HepG2 (cell line): ENCODE measurements around the gene RABEP2. TPM values are rescaled to one million over a fixed set of nuclear protein-coding genes. Genes with fewer than 3 reads are reported as not detected.

Experiments used
- KLF16 ChIP-seq, 2 experiments: sonication (generic) in 1 of 2; formaldehyde crosslinking in 1 of 2; IDR thresholded peaks; 2 replicates each; pipeline versions ENCODE4 v1.6.1 to v1.8.0; 2016 to 2023; ENCODE audit warnings: missing genetic modification reagents in 2 of 2, missing compliant biosample characterization in 1 of 2
- MIER3 ChIP-seq: IDR thresholded peaks from 2 replicates; pipeline ENCODE4 v1.6.1; 2016; ENCODE audit warnings: missing compliant biosample characterization, borderline replicate concordance
- NCOA2 ChIP-seq: sonication (generic); formaldehyde crosslinking; IDR thresholded peaks from 2 replicates; pipeline ENCODE4 v1.8.0; 2022; ENCODE audit warnings: inconsistent platforms
- NFYB ChIP-seq: sonication (generic); formaldehyde crosslinking; IDR thresholded peaks from 2 replicates; pipeline ENCODE4 v1.4.0; 2020; ENCODE audit warnings: missing genetic modification reagents
- NR3C1 ChIP-seq: sonication (generic); formaldehyde crosslinking; IDR thresholded peaks from 2 replicates; pipeline ENCODE4 v1.4.0; 2020; ENCODE audit warnings: missing genetic modification reagents
- PAX8 ChIP-seq: sonication (generic); formaldehyde crosslinking; IDR thresholded peaks from 2 replicates; pipeline ENCODE4 v1.8.0; 2022; ENCODE audit warnings: mild to moderate bottlenecking, missing genetic modification reagents, borderline replicate concordance
- RARA ChIP-seq: IDR thresholded peaks from 2 replicates; pipeline ENCODE4 v1.6.1; 2016; ENCODE audit warnings: missing genetic modification reagents, missing compliant biosample characterization
- ZHX1 ChIP-seq: sonication (generic); formaldehyde crosslinking; IDR thresholded peaks from 2 replicates; pipeline ENCODE4 v1.8.1; 2022; ENCODE audit warnings: low read depth, mild to moderate bottlenecking, missing genetic modification reagents
- ZNF17 ChIP-seq: sonication (generic); formaldehyde crosslinking; IDR thresholded peaks from 2 replicates; pipeline ENCODE4 v1.5.0; 2020; ENCODE audit warnings: mild to moderate bottlenecking, missing genetic modification reagents
- ZNF281 ChIP-seq: sonication (generic); formaldehyde crosslinking; IDR thresholded peaks from 2 replicates; pipeline ENCODE4 v1.4.0; 2020; ENCODE audit warnings: missing genetic modification reagents, borderline replicate concordance
- ZNF34 ChIP-seq: sonication (generic); formaldehyde crosslinking; IDR thresholded peaks from 2 replicates; pipeline ENCODE4 v1.4.0; 2020; ENCODE audit warnings: mild to moderate bottlenecking, missing genetic modification reagents, borderline replicate concordance
- ZNF407 ChIP-seq: sonication (generic); formaldehyde crosslinking; IDR thresholded peaks from one replicate; pipeline ENCODE4 v1.5.1; 2020; ENCODE audit warnings: mild to moderate bottlenecking, missing genetic modification reagents; ENCODE audit errors: not compliant biosample characterization
- ZNF615 ChIP-seq: sonication (generic); formaldehyde crosslinking; IDR thresholded peaks from 2 replicates; pipeline ENCODE4 v1.5.0; 2020; ENCODE audit warnings: mild to moderate bottlenecking, missing genetic modification reagents, borderline replicate concordance
- ZNF678 ChIP-seq: sonication (generic); formaldehyde crosslinking; IDR thresholded peaks from 2 replicates; pipeline ENCODE4 v1.4.0; 2020; ENCODE audit warnings: mild to moderate bottlenecking, missing genetic modification reagents
- ZNF747 ChIP-seq: sonication (generic); formaldehyde crosslinking; IDR thresholded peaks from 2 replicates; pipeline ENCODE4 v1.8.1; 2023; ENCODE audit warnings: missing genetic modification reagents, mild to moderate bottlenecking, borderline replicate concordance
- polyA plus RNA-seq, 8 experiments: library from polyadenylated mRNA; depleted of rRNA in 3 of 8; stranded (reverse) in 7 of 8; unstranded in 1 of 8; fragments of >200 nt; fragmentation: Illumina TruSeq in 4 of 8; extraction: Trizol in 4 of 8; gene quantifications; 2 replicates each; pipeline versions ENCODE4 v1.2.1 to v1.2.3, GENCODE V29; 2011 to 2016; ENCODE audit warnings: low read depth in 4 of 8, missing spikeins in 1 of 8, mixed read lengths in 1 of 8; ENCODE audit not compliant: insufficient read depth in 1 of 8
- total RNA-seq, 5 experiments: library from RNA; depleted of rRNA; stranded (reverse); fragments of >200 nt; fragmentation: Illumina TruSeq; extraction: Trizol; gene quantifications; 2 replicates each; pipeline ENCODE4 v1.2.3, GENCODE V29; 2016; ENCODE audit warnings: low read depth in 1 of 5

The RABEP2 gene
- total and polyA plus RNA-seq, 2 of the 13 experiments (the other 11 are each of a cell fraction or from before 2014, with no cell fraction given), result 10.8 to 18.4 TPM

GRCh38 chr16:28974437-28975157, 49.6 kb upstream of the RABEP2 start, which contains the start of gene SPNS1 (continued):
- TF ChIP-seq ZNF281 (CRISPR knock-in tag) (no peak; the same call in 1 of the 2 replicates), NCOA2 (peak; percentile 65), ZNF407 (CRISPR knock-in tag) (no peak), ZNF747 (CRISPR knock-in tag) (peak; percentile 70; the same call in 1 of the 2 replicates), ZNF615 (CRISPR knock-in tag) (no peak), PAX8 (CRISPR knock-in tag) (peak; percentile 89; the same call in 1 of the 2 replicates), ZNF34 (CRISPR knock-in tag) (peak; percentile 97; the same call in 1 of the 2 replicates), RARA (peak; percentile 54; the same call in 1 of the 2 replicates), KLF16 (CRISPR knock-in tag; IDR thresholded peaks at IDR 0.05) (peak; percentile 89 to 92; a peak in 3 of 4 replicates), ZNF678 (CRISPR knock-in tag) (peak; percentile 96), NFYB (CRISPR knock-in tag) (peak; percentile 75), ZNF17 (CRISPR knock-in tag) (no peak), ZHX1 (CRISPR knock-in tag) (peak; percentile 92), MIER3 (peak; percentile 96; the same call in 1 of the 2 replicates), NR3C1 (CRISPR knock-in tag) (no peak)
